Bronchial epithelial cell (primary cell): Measurements from ENCODE around the gene RPS6KA2. TPM values are rescaled to one million over a fixed set of nuclear protein-coding genes. Genes with fewer than 3 reads are reported as not detected.

Experiments
- DNase-seq: peaks from one replicate; pipeline ENCODE4 v3.0.0-alpha.2; 2010; ENCODE audit warnings: low read depth
- FAIRE-seq: peaks from 2 replicates; lab custom pipeline; 2011; peaks lifted over from hg19 to GRCh38; lab: Jason Lieb, UNC
- H3K27me3 ChIP-seq: 2 replicates; pipeline ENCODE4 v1.5.1; 2011; ENCODE audit warnings: low read length; ENCODE audit not compliant: control insufficient read depth, insufficient read depth
- H3K36me3 ChIP-seq: 2 replicates; pipeline ENCODE4 v1.5.1; 2011; ENCODE audit warnings: low read length; ENCODE audit not compliant: control insufficient read depth, insufficient read depth
- H3K4me3 ChIP-seq: 2 replicates; pipeline ENCODE4 v1.5.1; 2011; ENCODE audit warnings: mild to moderate bottlenecking, low read depth, low read length, control low read depth
- CTCF ChIP-seq: IDR thresholded peaks from 2 replicates; pipeline ENCODE4 v1.5.1; 2011; ENCODE audit warnings: mild to moderate bottlenecking, moderate library complexity, low read length, control low read depth, inconsistent platforms; ENCODE audit not compliant: insufficient read depth, severe bottlenecking
- total RNA-seq: library from RNA; depleted of rRNA; stranded (reverse); fragments of >200 nt; gene quantifications from 2 replicates; pipeline ENCODE4 v1.2.1, GENCODE V29; 2014

Gene RPS6KA2
- total RNA-seq, 1 donor from 2014 or later, result 42.6 TPM

- no peak for FAIRE-seq
- DNase-seq, result no peak
- Histone ChIP-seq H3K36me3 (no peaks in the 10 kb centered on the region), H3K27me3 (no peaks in the 10 kb centered on the region), H3K4me3 (no peak overlapping the region)
- no peak for TF ChIP-seq CTCF
Measured at GRCh38 chr6:166633732-166634535, 6.9 kb upstream of the RPS6KA2 start.

DNA sequence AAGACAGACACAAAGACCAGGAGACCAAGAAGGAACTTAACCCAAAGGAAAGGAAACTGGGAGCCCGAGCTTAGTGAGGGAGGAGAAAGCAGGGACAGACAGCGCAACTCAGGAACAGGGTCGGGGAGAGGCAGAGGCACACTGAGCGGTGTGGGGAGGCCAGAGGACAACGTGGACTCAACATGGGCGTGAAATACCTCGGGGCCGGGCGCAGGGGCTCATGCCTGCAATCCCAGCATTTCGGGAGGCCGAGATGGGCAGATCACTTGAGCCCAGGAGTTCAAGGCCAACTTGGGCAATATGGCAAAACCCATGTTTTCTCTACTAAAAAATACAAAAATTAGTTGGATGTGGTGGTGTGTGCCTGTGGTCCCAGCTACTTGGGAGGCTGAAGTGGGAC lies 5.7 kb upstream of the RPS6KA2 start:
- H3K27me3 ChIP-seq, result no peaks in the 10 kb centered on the region
- no peak overlapping the region for H3K4me3 ChIP-seq
- no peak for FAIRE-seq
- TF ChIP-seq CTCF, result no peak
- H3K36me3 ChIP-seq, result no peaks in the 10 kb centered on the region
- no peak for DNase-seq

DNA sequence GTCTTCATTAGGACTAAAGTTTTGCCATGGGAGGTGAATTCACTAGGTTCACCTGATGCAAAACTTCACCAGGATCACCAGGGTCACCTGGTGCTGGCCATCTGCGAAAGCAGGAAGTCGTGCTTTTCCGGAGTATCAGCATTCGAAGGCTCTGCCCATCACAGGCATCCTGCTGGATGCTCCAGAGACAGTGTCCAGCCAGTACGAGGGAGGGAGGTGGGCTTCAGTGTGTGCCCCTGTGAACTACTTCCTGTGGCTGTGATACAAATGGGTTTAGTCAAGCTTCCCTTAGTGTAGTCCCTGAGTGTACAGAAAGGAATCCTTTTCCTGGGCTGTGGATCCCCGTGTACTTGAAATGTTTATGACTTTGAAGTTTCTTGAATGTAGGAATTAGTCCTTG lies 3.4 kb upstream of the RPS6KA2 start:
- FAIRE-seq, result no peak
- Histone ChIP-seq H3K36me3 (no peaks in the 10 kb centered on the region), H3K4me3 (no peak overlapping the region), H3K27me3 (no peaks in the 10 kb centered on the region)
- DNase-seq, result no peak
- no peak for TF ChIP-seq CTCF

DNA sequence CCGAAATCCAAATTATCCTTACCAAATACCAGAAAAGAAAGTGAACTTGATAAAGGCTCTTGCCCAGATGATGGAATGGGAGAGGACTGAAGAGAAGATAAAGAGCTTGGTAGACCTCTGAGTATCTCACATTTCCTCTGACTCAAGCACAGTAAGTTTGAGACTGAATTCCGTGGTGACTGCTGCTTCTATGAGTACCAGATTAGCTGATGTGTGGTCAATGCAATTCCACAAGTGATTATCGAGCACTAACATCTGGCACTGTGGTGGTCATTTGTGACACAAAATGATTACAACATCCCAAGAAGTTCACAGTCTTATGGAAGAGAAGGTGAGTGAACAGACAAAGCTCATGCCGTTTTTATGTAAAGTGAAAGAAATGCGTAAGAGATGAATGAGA lies 2.6 kb upstream of the RPS6KA2 start:
- Histone ChIP-seq H3K36me3 (no peaks in the 10 kb centered on the region), H3K27me3 (no peaks in the 10 kb centered on the region), H3K4me3 (no peak overlapping the region)
- DNase-seq (no peak), FAIRE-seq (peak; percentile 70)
- no peak for TF ChIP-seq CTCF

DNA sequence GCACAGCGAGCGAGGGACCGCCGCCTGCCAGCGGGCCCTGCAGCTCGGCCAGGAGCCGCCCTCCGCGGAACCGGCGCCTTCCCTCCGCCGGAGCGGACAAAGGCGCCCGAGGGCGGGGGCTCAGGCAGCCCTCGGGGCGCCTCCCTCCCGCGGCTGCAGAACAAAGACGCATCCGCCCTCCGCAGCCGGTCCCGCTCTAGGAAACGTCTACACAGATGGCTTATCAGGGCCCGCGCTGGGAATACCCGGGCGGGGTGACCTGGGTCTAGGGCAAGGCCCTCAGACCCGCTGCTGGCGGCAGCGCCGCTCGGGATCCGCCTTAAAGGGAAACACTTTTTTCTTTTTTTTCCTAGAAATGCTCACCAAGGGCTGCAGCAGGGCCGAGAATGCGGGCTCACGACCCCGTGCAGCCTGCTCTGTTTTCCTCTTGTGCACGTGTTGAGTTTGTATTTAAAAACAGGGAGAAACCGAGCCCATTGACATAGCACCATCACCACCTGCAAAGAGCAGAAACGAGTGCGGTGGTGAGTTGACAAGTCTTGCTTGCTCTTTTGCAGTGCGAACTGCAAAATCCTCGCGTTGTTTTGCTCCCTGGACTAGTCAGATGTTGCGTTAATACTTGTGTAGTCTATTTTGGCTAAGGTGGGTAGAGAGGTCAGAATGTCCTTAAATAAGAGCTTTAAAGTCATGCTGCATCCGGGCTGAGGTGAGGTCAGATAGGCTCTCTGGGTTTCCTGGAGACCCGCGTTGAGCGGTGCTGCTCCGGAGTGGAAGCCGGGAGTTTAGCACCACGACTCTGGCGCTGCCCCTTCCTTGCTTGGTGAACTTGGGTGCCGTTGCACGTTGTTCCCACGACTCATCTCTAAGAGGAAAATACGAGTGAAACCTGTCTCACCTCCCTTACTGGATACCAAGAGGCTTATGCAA lies 1.1 kb upstream of the RPS6KA2 start:
- DNase-seq (peak; percentile 28), FAIRE-seq (no peak)
- Histone ChIP-seq H3K27me3 (no peaks in the 10 kb centered on the region), H3K4me3 (peak overlapping the region; percentile 50), H3K36me3 (no peaks in the 10 kb centered on the region)
- TF ChIP-seq CTCF, result no peak
